IMR-90 (cell line): Measurements from ENCODE around the gene MAS1L. TPM values are rescaled to one million over a fixed set of nuclear protein-coding genes. Genes with fewer than 3 reads are reported as not detected.

Source experiments
- ATAC-seq: fragments of 200-7000 bp; cut with Tn5 transposase; 2 replicates; pipeline ENCODE4 v1.9.1; 2020; ENCODE audit warnings: low read depth, mild to moderate bottlenecking, moderate library complexity
- BruUV-seq: library from RNA; stranded (reverse); fragments of 400-500 nt; replicated peaks from 2 replicates; lab custom pipeline; 2021; lab: Mats Ljungman, UMichigan
- CTCF ChIA-PET: fragments of 300-600 bp; formaldehyde crosslinking; extraction: SDS; loops from one replicate; lab custom pipeline; 2021; ENCODE audit warnings: antibody characterized with exemption; lab: Yijun Ruan, JAX
- POLR2A ChIA-PET: fragments of 300-600 bp; sonication (Branson Sonifier 250); formaldehyde crosslinking; loops from one replicate; lab custom pipeline; 2022; ENCODE audit warnings: antibody characterized with exemption; ENCODE audit not compliant: unreplicated experiment; lab: Charles Lee
- DNase-seq: peaks from one replicate; pipeline ENCODE4 v3.0.0; 2013
- H2AFZ ChIP-seq: replicated peaks from 2 replicates; pipeline ENCODE3; 2013; ENCODE audit warnings: low read length, mild to moderate bottlenecking; ENCODE audit not compliant: poor library complexity
- H2AK5ac ChIP-seq: 2 replicates; pipeline ENCODE4 v1.6.1; 2013; ENCODE audit warnings: low read depth, low read length, inconsistent platforms
- H2AK9ac ChIP-seq: replicated peaks from 2 replicates; pipeline ENCODE3; 2013; ENCODE audit warnings: mild to moderate bottlenecking, low read depth, low read length, moderate library complexity; ENCODE audit not compliant: poor library complexity
- H2BK120ac ChIP-seq: 2 replicates; pipeline ENCODE4 v1.6.1; 2013; ENCODE audit warnings: low read depth, low read length, inconsistent platforms
- H2BK15ac ChIP-seq: 3 replicates; pipeline ENCODE4 v1.6.1; 2013; ENCODE audit warnings: low read depth, low read length, inconsistent platforms
- H2BK20ac ChIP-seq: 2 replicates; pipeline ENCODE4 v1.6.1; 2013; ENCODE audit warnings: low read depth, mild to moderate bottlenecking, inconsistent platforms, low read length, moderate library complexity
- H2BK5ac ChIP-seq: 2 replicates; pipeline ENCODE4 v1.6.1; 2013; ENCODE audit warnings: mild to moderate bottlenecking, low read depth, low read length, inconsistent platforms; ENCODE audit not compliant: poor library complexity, severe bottlenecking
- H3K14ac ChIP-seq: replicated peaks from 2 replicates; pipeline ENCODE4 v1.6.1; 2013; ENCODE audit warnings: low read depth, low read length, inconsistent platforms
- H3K18ac ChIP-seq: 2 replicates; pipeline ENCODE4 v1.6.1; 2013; ENCODE audit warnings: low read depth, low read length, control low read depth
- H3K23ac ChIP-seq: 2 replicates; pipeline ENCODE4 v1.6.1; 2013; ENCODE audit warnings: low read depth, low read length, inconsistent platforms
- H3K27ac ChIP-seq: 2 replicates; pipeline ENCODE4 v1.5.1; 2013; ENCODE audit warnings: mild to moderate bottlenecking, control low read depth, low read length; ENCODE audit not compliant: insufficient read depth
- H3K27me3 ChIP-seq: 2 replicates; pipeline ENCODE4 v1.6.1; 2013; ENCODE audit warnings: low read length; ENCODE audit not compliant: control insufficient read depth, insufficient read depth
- H3K36me3 ChIP-seq: 2 replicates; pipeline ENCODE4 v1.6.1; 2013; ENCODE audit warnings: low read length, mixed read lengths; ENCODE audit not compliant: control insufficient read depth, insufficient read depth
- H3K4ac ChIP-seq: 2 replicates; pipeline ENCODE4 v1.6.1; 2013; ENCODE audit warnings: low read depth, low read length, inconsistent platforms
- H3K4me1 ChIP-seq: 2 replicates; pipeline ENCODE4 v1.6.1; 2013; ENCODE audit warnings: low read length, mixed read lengths; ENCODE audit not compliant: control insufficient read depth, insufficient read depth
- H3K4me2 ChIP-seq: 2 replicates; pipeline ENCODE4 v1.6.1; 2013; ENCODE audit warnings: low read depth, mild to moderate bottlenecking, control low read depth, low read length, moderate library complexity
- H3K4me3 ChIP-seq: 2 replicates; pipeline ENCODE4 v1.5.1; 2013; ENCODE audit warnings: low read depth, mild to moderate bottlenecking, control low read depth, low read length, moderate library complexity; ENCODE audit not compliant: insufficient read depth
- H3K56ac ChIP-seq: 2 replicates; pipeline ENCODE4 v1.6.1; 2013; ENCODE audit warnings: low read length, inconsistent platforms; ENCODE audit not compliant: insufficient read depth; ENCODE audit errors: extremely low read depth
- H3K79me1 ChIP-seq, 2 experiments: 2 replicates each; pipeline ENCODE4 v1.6.1; 2013; ENCODE audit warnings: low read length in 2 of 2, inconsistent platforms in 1 of 2, low read depth in 1 of 2
- H3K9ac ChIP-seq: 2 replicates; pipeline ENCODE4 v1.6.1; 2013; ENCODE audit warnings: low read depth, low read length, control low read depth
- H3K9me1 ChIP-seq: 2 replicates; pipeline ENCODE4 v1.6.1; 2013; ENCODE audit warnings: low read length, inconsistent platforms; ENCODE audit not compliant: insufficient read depth
- H3K9me3 ChIP-seq: 2 replicates; pipeline ENCODE4 v1.6.1; 2013; ENCODE audit warnings: low read length; ENCODE audit not compliant: control insufficient read depth, insufficient read depth
- H4K20me1 ChIP-seq: 2 replicates; pipeline ENCODE4 v1.6.1; 2013; ENCODE audit warnings: low read length, inconsistent platforms; ENCODE audit not compliant: insufficient read depth
- H4K5ac ChIP-seq: 2 replicates; pipeline ENCODE4 v1.6.1; 2013; ENCODE audit warnings: mild to moderate bottlenecking, low read depth, low read length, control low read depth
- H4K8ac ChIP-seq, 2 experiments: 2 replicates each; pipeline ENCODE4 v1.6.1; 2013; ENCODE audit warnings: low read depth in 2 of 2, low read length in 2 of 2, control low read depth in 1 of 2, inconsistent platforms in 1 of 2
- H4K91ac ChIP-seq: 2 replicates; pipeline ENCODE4 v1.6.1; 2013; ENCODE audit warnings: low read depth, low read length, inconsistent platforms; ENCODE audit not compliant: insufficient read depth
- CHD1 ChIP-seq: IDR thresholded peaks from 2 replicates; pipeline ENCODE4 v1.6.1; 2012; ENCODE audit warnings: low read depth, low read length, improper control_type of control experiment
- CTCF ChIP-seq: conservative IDR thresholded peaks from 2 replicates; pipeline ENCODE4 v1.5.1; 2012; ENCODE audit warnings: mild to moderate bottlenecking, low read depth, low read length, improper control_type of control experiment
- ELK1 ChIP-seq: fragments of 150-350 bp; IDR thresholded peaks from 2 replicates; pipeline ENCODE4 v1.6.1; 2016; ENCODE audit warnings: low read depth, mild to moderate bottlenecking, low read length, moderate library complexity, borderline replicate concordance
- FOS ChIP-seq: fragments of 150-350 bp; IDR thresholded peaks from 2 replicates; pipeline ENCODE4 v1.6.1; 2016; ENCODE audit warnings: low read depth, low read length
- MAZ ChIP-seq: IDR thresholded peaks from 2 replicates; pipeline ENCODE4 v1.6.1; 2012; ENCODE audit warnings: low read depth, mild to moderate bottlenecking, low read length, improper control_type of control experiment, moderate library complexity, borderline replicate concordance
- POLR2A ChIP-seq: IDR thresholded peaks from 2 replicates; pipeline ENCODE4 v1.6.1; 2012; ENCODE audit warnings: mild to moderate bottlenecking, low read depth, low read length
- RAD21 ChIP-seq: IDR thresholded peaks from 2 replicates; pipeline ENCODE4 v1.6.1; 2012; ENCODE audit warnings: low read length, improper control_type of control experiment
- RCOR1 ChIP-seq: IDR thresholded peaks from 2 replicates; pipeline ENCODE4 v1.6.1; 2012; ENCODE audit warnings: mild to moderate bottlenecking, low read length, improper control_type of control experiment; ENCODE audit not compliant: insufficient replicate concordance
- USF2 ChIP-seq: fragments of 150-350 bp; IDR thresholded peaks from 2 replicates; pipeline ENCODE4 v1.6.1; 2017; ENCODE audit warnings: mild to moderate bottlenecking, antibody characterized with exemption, low read length, low read depth
- WGBS, 2 experiments: methylation state at CpG; one replicate each; pipeline versions ENCODE4 v1.1.5 to v1.1.7; 2013; ENCODE audit warnings: missing lambda C conversion rate in 2 of 2; ENCODE audit not compliant: insufficient read length in 1 of 2; ENCODE audit errors: extremely low coverage in 2 of 2; 5-methylcytosine and 5-hydroxymethylcytosine counted together
- dilution Hi-C: fragments of 300-500 bp; cut with HindIII; formaldehyde crosslinking; loops from one replicate; pipeline ENCODE4 v1.14.3; 2018; ENCODE audit warnings: low sequenced_read_pairs; ENCODE audit not compliant: unreplicated experiment
- in situ Hi-C: fragments of 300-500 bp; cut with MboI; formaldehyde crosslinking; loops from 3 replicates; pipeline ENCODE4 v1.14.3; 2019; ENCODE audit warnings: low sequenced_read_pairs, inconsistent platforms, mixed read lengths
- intact Hi-C: fragments of 100-400 bp; cut with micrococcal nuclease; formaldehyde crosslinking; loops from 2 replicates; pipeline ENCODE4 v1.10.0; 2022
- polyA plus RNA-seq, 3 experiments: library from polyadenylated mRNA; depleted of rRNA; stranded (reverse); fragments of >200 nt; gene quantifications; 2 replicates each; pipeline ENCODE4 v1.2.3, GENCODE V29; 2012; ENCODE audit warnings: low replicate concordance in 1 of 3
- total RNA-seq: library from RNA; depleted of rRNA; stranded (reverse); fragments of >200 nt; gene quantifications from 2 replicates; pipeline ENCODE4 v1.2.3, GENCODE V29; 2012

MAS1L gene
- total and polyA plus RNA-seq, 2 of the 4 experiments (the other 2 are of a cell fraction) = not detected

GRCh38 chr6:29447670-29448069 is 40.1 kb downstream of the MAS1L start:
- H3K9me1 ChIP-seq = no peaks in the 10 kb centered on the region
- no peak overlapping the region for H3K27ac ChIP-seq
- in situ Hi-C loops (no loop called here), intact Hi-C loops (no loop called here), dilution Hi-C loops (no loop called here)
- no peaks in the 10 kb centered on the region for H4K20me1 ChIP-seq
- no peak overlapping the region for H4K5ac ChIP-seq
- H2AFZ ChIP-seq = no peak overlapping the region
- ChIA-PET CTCF (no interaction called here), POLR2A (no interaction called here)
- no CpG with 5 or more reads among the region's 1 CpG for WGBS, 2 experiments
- H2AK5ac ChIP-seq = no peak overlapping the region
- H2AK9ac ChIP-seq = no peak overlapping the region
- no peak overlapping the region for H3K4me2 ChIP-seq
- H2BK15ac ChIP-seq = no peak overlapping the region
- no peaks in the 10 kb centered on the region for H3K79me1 ChIP-seq
- H3K23ac ChIP-seq = no peak overlapping the region
- H2BK120ac ChIP-seq = no peak overlapping the region
- no peak overlapping the region for H4K8ac ChIP-seq
- no peak overlapping the region for H3K4me3 ChIP-seq
- no peak overlapping the region for H2BK5ac ChIP-seq
- peaks cover 5% of the 10 kb centered on the region for H3K9me3 ChIP-seq
- H3K56ac ChIP-seq = no peak overlapping the region
- H3K27me3 ChIP-seq = no peaks in the 10 kb centered on the region
- ATAC-seq = no peak
- H3K18ac ChIP-seq = no peak overlapping the region
- no peak overlapping the region for H3K14ac ChIP-seq
- no peaks in the 10 kb centered on the region for H3K36me3 ChIP-seq
- no peak overlapping the region for H3K9ac ChIP-seq
- H3K4ac ChIP-seq = no peak overlapping the region
- no peak for DNase-seq
- no peaks in the 10 kb centered on the region for H3K4me1 ChIP-seq
- no peak overlapping the region for H4K91ac ChIP-seq
- no TSS peak for BruUV-seq
- TF ChIP-seq CHD1 (no peak), CTCF (no peak), RCOR1 (no peak), USF2 (no peak), POLR2A (no peak), RAD21 (no peak), FOS (no peak), MAZ (no peak), ELK1 (no peak)
- no peak overlapping the region for H2BK20ac ChIP-seq
